Neuronal stem cell (in vitro differentiated cells): ENCODE results near the gene PATE1.

Experiments
- DNase-seq: peaks from one replicate; pipeline ENCODE4 v3.0.0-alpha.2; 2013; ENCODE audit warnings: low spot score
- H2AFZ ChIP-seq: one replicate; pipeline ENCODE4 v1.6.1; 2013; ENCODE audit warnings: mild to moderate bottlenecking, low read length, inconsistent platforms
- H2AK5ac ChIP-seq: 2 replicates; pipeline ENCODE4 v1.6.1; 2013; ENCODE audit warnings: low read depth, mild to moderate bottlenecking, inconsistent platforms, low read length, moderate library complexity, mixed read lengths
- H2BK120ac ChIP-seq: 2 replicates; pipeline ENCODE4 v1.6.1; 2013; ENCODE audit warnings: low read depth, mild to moderate bottlenecking, inconsistent platforms, low read length, moderate library complexity, mixed read lengths
- H2BK12ac ChIP-seq: one replicate; pipeline ENCODE4 v1.6.1; 2013; ENCODE audit warnings: low read length, inconsistent platforms
- H2BK15ac ChIP-seq: 2 replicates; pipeline ENCODE4 v1.6.1; 2013; ENCODE audit warnings: mild to moderate bottlenecking, low read length, inconsistent platforms, mixed read lengths
- H2BK5ac ChIP-seq: one replicate; pipeline ENCODE4 v1.6.1; 2013; ENCODE audit warnings: inconsistent platforms, mild to moderate bottlenecking, low read length, moderate library complexity
- H3K14ac ChIP-seq: one replicate; pipeline ENCODE4 v1.6.1; 2013; ENCODE audit warnings: low read length, inconsistent platforms
- H3K18ac ChIP-seq: 2 replicates; pipeline ENCODE4 v1.6.1; 2013; ENCODE audit warnings: low read length, inconsistent platforms
- H3K23ac ChIP-seq: 2 replicates; pipeline ENCODE4 v1.6.1; 2013; ENCODE audit warnings: low read depth, mild to moderate bottlenecking, mixed read lengths, low read length, inconsistent platforms; ENCODE audit not compliant: poor library complexity
- H3K27ac ChIP-seq: replicated peaks from 3 replicates; pipeline ENCODE4 v1.5.1; 2013; ENCODE audit warnings: low read length, inconsistent platforms
- H3K27me3 ChIP-seq, 3 experiments: 2 replicates each; pipeline ENCODE4 v1.6.1; 2013; ENCODE audit warnings: low read length in 3 of 3, mild to moderate bottlenecking in 2 of 3, inconsistent platforms in 1 of 3, low read depth in 1 of 3, mixed read lengths in 1 of 3, moderate library complexity in 1 of 3; ENCODE audit not compliant: control insufficient read depth in 3 of 3, insufficient read depth in 3 of 3
- H3K36me3 ChIP-seq, 2 donors: replicated peaks in 1 of 2; 2 replicates each; pipeline ENCODE4 v1.6.1; 2013; ENCODE audit warnings: low read length in 2 of 2; ENCODE audit not compliant: control insufficient read depth in 2 of 2, insufficient read depth in 2 of 2
- H3K4ac ChIP-seq: 2 replicates; pipeline ENCODE4 v1.6.1; 2013; ENCODE audit warnings: inconsistent platforms, mild to moderate bottlenecking, low read length, moderate library complexity
- H3K4me1 ChIP-seq, 2 donors: 1 replicate in 1 of 2; 2 replicates in 1 of 2; pipeline ENCODE4 v1.6.1; 2013; ENCODE audit warnings: low read length in 2 of 2, low read depth in 1 of 2; ENCODE audit not compliant: control insufficient read depth in 2 of 2, insufficient read depth in 1 of 2
- H3K4me2 ChIP-seq: one replicate; pipeline ENCODE4 v1.6.1; 2013; ENCODE audit warnings: mild to moderate bottlenecking, low read length, inconsistent platforms; ENCODE audit not compliant: insufficient read depth, poor library complexity, severe bottlenecking
- H3K4me3 ChIP-seq, 2 donors: 2 replicates each; pipeline ENCODE4 v1.5.1; 2013; ENCODE audit warnings: low read length in 2 of 2, mild to moderate bottlenecking in 2 of 2, inconsistent platforms in 1 of 2, moderate library complexity in 1 of 2
- H3K79me1 ChIP-seq: one replicate; pipeline ENCODE4 v1.6.1; 2013; ENCODE audit warnings: low read depth, mild to moderate bottlenecking, inconsistent platforms, low read length, moderate library complexity
- H3K9ac ChIP-seq: one replicate; pipeline ENCODE4 v1.6.1; 2013; ENCODE audit warnings: mild to moderate bottlenecking, low read depth, low read length, inconsistent platforms; ENCODE audit not compliant: poor library complexity
- H3K9me3 ChIP-seq, 2 donors: replicated peaks in 1 of 2; 2 replicates each; pipeline versions ENCODE3 to v1.6.1; 2013; ENCODE audit warnings: low read length in 2 of 2, mild to moderate bottlenecking in 2 of 2, inconsistent platforms in 1 of 2, low read depth in 1 of 2, mixed read lengths in 1 of 2, moderate library complexity in 1 of 2; ENCODE audit not compliant: control insufficient read depth in 2 of 2, insufficient read depth in 1 of 2
- H4K8ac ChIP-seq: one replicate; pipeline ENCODE4 v1.6.1; 2013; ENCODE audit warnings: low read depth, mild to moderate bottlenecking, inconsistent platforms, low read length, moderate library complexity
- H4K91ac ChIP-seq: one replicate; pipeline ENCODE4 v1.6.1; 2013; ENCODE audit warnings: low read length, low read depth, mild to moderate bottlenecking, inconsistent platforms; ENCODE audit not compliant: poor library complexity
- WGBS, 2 donors: extraction: QIAGEN DNeasy Blood & Tissue Kit; methylation state at CpG; one replicate each; pipeline ENCODE4 v1.1.7; 2013; ENCODE audit warnings: missing lambda C conversion rate in 2 of 2, mixed read lengths in 1 of 2; ENCODE audit not compliant: insufficient read length in 2 of 2, insufficient replicate concordance in 1 of 2; ENCODE audit errors: extremely low coverage in 2 of 2; 5-methylcytosine and 5-hydroxymethylcytosine counted together

PATE1 gene

GRCh38 chr11:125772834-125773505 lies 26.9 kb downstream of the PATE1 start:
- H3K9ac ChIP-seq = no peak overlapping the region
- H2BK15ac ChIP-seq = no peak overlapping the region

GRCh38 chr11:125773516-125773915 lies 27.4 kb downstream of the PATE1 start:
- Histone ChIP-seq H3K14ac (no peak overlapping the region), H2BK5ac (no peak overlapping the region), H4K91ac (no peak overlapping the region), H3K4me3 (no peak overlapping the region), H4K8ac (no peak overlapping the region), H3K36me3 (no peaks in the 10 kb centered on the region), H3K23ac (no peak overlapping the region), H2AFZ (no peak overlapping the region), H2BK15ac (no peak overlapping the region), H3K4me2 (no peak overlapping the region), H3K27me3 (peaks cover 0 to 22% (median 0%) of the 10 kb centered on the region in 3 experiments), H3K9ac (no peak overlapping the region), H3K4ac (no peak overlapping the region), H2AK5ac (no peak overlapping the region), H2BK12ac (no peak overlapping the region), H3K18ac (no peak overlapping the region), H3K27ac (no peak overlapping the region), H2BK120ac (no peak overlapping the region), H3K9me3 (no peaks in the 10 kb centered on the region), H3K79me1 (no peaks in the 10 kb centered on the region), H3K4me1 (no peaks in the 10 kb centered on the region)
- DNase-seq = no peak
- no CpG with 5 or more reads among the region's 3 CpGs for WGBS, 2 donors

More at GRCh38 chr11:125772834-125773505, 26.9 kb downstream of the PATE1 start:
- Histone ChIP-seq H3K18ac (no peak overlapping the region), H3K14ac (no peak overlapping the region), H3K4me1 (no peaks in the 10 kb centered on the region), H3K27me3 (peaks cover 0 to 26% (median 0%) of the 10 kb centered on the region in 3 experiments), H3K4ac (no peak overlapping the region), H3K79me1 (no peaks in the 10 kb centered on the region), H2AK5ac (no peak overlapping the region), H3K23ac (no peak overlapping the region), H3K4me2 (no peak overlapping the region), H3K36me3 (no peaks in the 10 kb centered on the region), H2BK120ac (no peak overlapping the region), H4K91ac (no peak overlapping the region), H3K27ac (no peak overlapping the region), H2AFZ (no peak overlapping the region), H3K9me3 (no peaks in the 10 kb centered on the region), H2BK12ac (no peak overlapping the region), H2BK5ac (no peak overlapping the region), H4K8ac (no peak overlapping the region), H3K4me3 (no peak overlapping the region)
- no CpG with 5 or more reads among the region's 3 CpGs for WGBS, 2 donors
- no peak for DNase-seq

GRCh38 chr11:125777309-125777708 lies 31.2 kb downstream of the PATE1 start:
- H3K27me3 ChIP-seq = no peaks in the 10 kb centered on the region
- no CpG with 5 or more reads among the region's 5 CpGs for WGBS, 2 donors
- H3K79me1 ChIP-seq = no peaks in the 10 kb centered on the region
- H3K23ac ChIP-seq = no peak overlapping the region
- H2BK12ac ChIP-seq = no peak overlapping the region
- no peak overlapping the region for H3K4me2 ChIP-seq
- H3K36me3 ChIP-seq = no peaks in the 10 kb centered on the region
- H3K18ac ChIP-seq = no peak overlapping the region
- no peak overlapping the region for H2BK5ac ChIP-seq
- H3K4me1 ChIP-seq = no peaks in the 10 kb centered on the region
- no peak overlapping the region for H3K27ac ChIP-seq
- no peak overlapping the region for H3K14ac ChIP-seq
- no peak overlapping the region for H2AFZ ChIP-seq
- H3K4ac ChIP-seq = no peak overlapping the region
- H2BK15ac ChIP-seq = no peak overlapping the region
- H3K9me3 ChIP-seq = no peaks in the 10 kb centered on the region
- no peak overlapping the region for H4K8ac ChIP-seq
- no peak overlapping the region for H2AK5ac ChIP-seq
- H4K91ac ChIP-seq = no peak overlapping the region
- no peak for DNase-seq
- H2BK120ac ChIP-seq = no peak overlapping the region
- H3K9ac ChIP-seq = no peak overlapping the region
- no peak overlapping the region for H3K4me3 ChIP-seq

- H3K9ac ChIP-seq = no peak within 1 kb of the TSS
- H2BK120ac ChIP-seq = no peak within 1 kb of the TSS
- no peak within 1 kb of the TSS for H4K8ac ChIP-seq
- H3K18ac ChIP-seq = no peak within 1 kb of the TSS
- DNase-seq = no peak
- H2BK5ac ChIP-seq = no peak within 1 kb of the TSS
- H3K4me2 ChIP-seq = no peak within 1 kb of the TSS
- no peak within 1 kb of the TSS for H3K4ac ChIP-seq
- H3K4me1 ChIP-seq = no peaks in the 10 kb centered on the region
- no peak within 1 kb of the TSS for H2BK15ac ChIP-seq
- H2AFZ ChIP-seq = no peak within 1 kb of the TSS
- no peak within 1 kb of the TSS for H3K14ac ChIP-seq
- H3K4me3 ChIP-seq = no peak within 1 kb of the TSS
- no peak within 1 kb of the TSS for H2AK5ac ChIP-seq
- no peaks in the 10 kb centered on the region for H3K27me3 ChIP-seq
- no peak within 1 kb of the TSS for H2BK12ac ChIP-seq
- H4K91ac ChIP-seq = no peak within 1 kb of the TSS
- no peaks in the 10 kb centered on the region for H3K36me3 ChIP-seq
- no peak within 1 kb of the TSS for H3K27ac ChIP-seq
- no peak within 1 kb of the TSS for H3K23ac ChIP-seq
- H3K79me1 ChIP-seq = no peaks in the 10 kb centered on the region
- H3K9me3 ChIP-seq = no peaks in the 10 kb centered on the region
Observed at GRCh38 chr11:125778728-125779127, 32.6 kb downstream of the PATE1 start, which contains the start of gene PATE2. PATE2 (minus strand) TSS chr11:125778828; CDS start chr11:125778773, 55 bp downstream.
